ENCODE results near the gene ATP8A2. TPM values are rescaled to one million over a fixed set of nuclear protein-coding genes. Genes with fewer than 3 reads are reported as not detected.

ATP8A2 gene
- total RNA-seq, 3 donors from 2014 or later, result under 0.01 to 1.0 (median under 0.01) TPM

DNA sequence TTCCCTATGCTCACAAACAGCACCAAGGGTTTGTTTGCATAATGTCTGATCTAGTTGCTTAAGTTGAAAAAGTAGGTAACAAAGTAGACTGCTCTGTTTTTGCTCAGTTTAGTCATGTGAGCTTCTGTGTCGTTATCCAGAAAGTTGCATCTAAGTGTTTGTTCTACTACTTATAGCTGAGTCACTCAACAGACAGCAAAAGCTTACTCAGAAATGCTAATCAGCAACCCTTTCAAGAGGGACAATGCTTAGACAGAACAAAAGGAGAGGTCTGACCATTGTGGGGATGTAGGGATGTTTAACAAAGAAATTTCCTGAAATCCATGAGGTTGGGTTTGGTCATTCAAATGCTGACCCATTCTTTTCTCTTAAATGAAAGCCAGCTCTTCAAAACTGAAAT, 106.4 kb downstream of the ATP8A2 start:
- intact Hi-C loops (cut with DNase I; ENCODE audit: low total_unique reads), result no loop called here
- Histone ChIP-seq H3K9me3 (peaks cover 0 to 10% of the 10 kb centered on the region in 2 donors), H3K4me3 (no peak overlapping the region), H3K36me3 (no peaks in the 10 kb centered on the region), H3K27me3 (no peaks in the 10 kb centered on the region), H3K4me1 (no peaks in the 10 kb centered on the region), H3K27ac (no peak overlapping the region)
- TF ChIP-seq CTCF (IDR thresholded peaks at IDR 0.05) (no peak), POLR2AphosphoS5 (IDR thresholded peaks at IDR 0.05) (no peak), POLR2A (IDR thresholded peaks at IDR 0.05) (no peak)
- DNase-seq (ENCODE audit: low spot score in 2 of 2), result no peak

DNA sequence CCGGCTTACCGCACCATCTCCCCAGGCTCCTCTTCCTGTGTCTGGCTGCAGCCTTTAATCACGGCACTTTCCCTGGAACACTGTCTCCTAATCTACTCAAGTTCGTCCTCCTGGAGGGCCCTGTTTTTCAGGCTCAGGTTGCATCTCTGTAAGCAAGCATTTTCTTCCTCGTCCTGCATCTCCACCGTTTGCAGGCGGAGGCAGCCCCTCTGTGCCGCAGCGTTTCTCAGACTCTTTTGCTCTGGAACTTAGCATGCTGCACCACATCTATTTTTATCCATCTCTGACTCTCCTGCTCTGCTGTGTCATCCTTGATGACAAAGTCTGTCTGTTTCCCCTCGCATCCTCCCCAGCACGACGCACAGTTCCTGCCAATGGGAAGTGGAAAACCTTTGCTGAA, 117.5 kb downstream of the ATP8A2 start:
- Histone ChIP-seq H3K36me3 (no peaks in the 10 kb centered on the region), H3K27me3 (peaks cover 0 to 6% of the 10 kb centered on the region in 2 donors), H3K27ac (no peak overlapping the region), H3K4me1 (no peaks in the 10 kb centered on the region), H3K4me3 (no peak overlapping the region), H3K9me3 (no peaks in the 10 kb centered on the region)
- intact Hi-C loops (cut with DNase I; ENCODE audit: low total_unique reads), result no loop called here
- DNase-seq (ENCODE audit: low spot score in 2 of 2), result no peak
- TF ChIP-seq POLR2A (IDR thresholded peaks at IDR 0.05) (no peak), POLR2AphosphoS5 (IDR thresholded peaks at IDR 0.05) (no peak), CTCF (IDR thresholded peaks at IDR 0.05) (no peak)

GRCh38 chr13:25490236-25490635, 118.5 kb downstream of the ATP8A2 start:
- Histone ChIP-seq H3K27ac (no peak overlapping the region), H3K36me3 (no peaks in the 10 kb centered on the region), H3K4me1 (no peaks in the 10 kb centered on the region), H3K4me3 (no peak overlapping the region), H3K9me3 (no peaks in the 10 kb centered on the region), H3K27me3 (peaks cover 0 to 6% of the 10 kb centered on the region in 2 donors)
- no peak for DNase-seq (ENCODE audit: low spot score in 2 of 2)
- TF ChIP-seq CTCF (IDR thresholded peaks at IDR 0.05) (no peak), POLR2A (IDR thresholded peaks at IDR 0.05) (no peak), POLR2AphosphoS5 (IDR thresholded peaks at IDR 0.05) (no peak)
- intact Hi-C loops (cut with DNase I; ENCODE audit: low total_unique reads), result no loop called here

DNA sequence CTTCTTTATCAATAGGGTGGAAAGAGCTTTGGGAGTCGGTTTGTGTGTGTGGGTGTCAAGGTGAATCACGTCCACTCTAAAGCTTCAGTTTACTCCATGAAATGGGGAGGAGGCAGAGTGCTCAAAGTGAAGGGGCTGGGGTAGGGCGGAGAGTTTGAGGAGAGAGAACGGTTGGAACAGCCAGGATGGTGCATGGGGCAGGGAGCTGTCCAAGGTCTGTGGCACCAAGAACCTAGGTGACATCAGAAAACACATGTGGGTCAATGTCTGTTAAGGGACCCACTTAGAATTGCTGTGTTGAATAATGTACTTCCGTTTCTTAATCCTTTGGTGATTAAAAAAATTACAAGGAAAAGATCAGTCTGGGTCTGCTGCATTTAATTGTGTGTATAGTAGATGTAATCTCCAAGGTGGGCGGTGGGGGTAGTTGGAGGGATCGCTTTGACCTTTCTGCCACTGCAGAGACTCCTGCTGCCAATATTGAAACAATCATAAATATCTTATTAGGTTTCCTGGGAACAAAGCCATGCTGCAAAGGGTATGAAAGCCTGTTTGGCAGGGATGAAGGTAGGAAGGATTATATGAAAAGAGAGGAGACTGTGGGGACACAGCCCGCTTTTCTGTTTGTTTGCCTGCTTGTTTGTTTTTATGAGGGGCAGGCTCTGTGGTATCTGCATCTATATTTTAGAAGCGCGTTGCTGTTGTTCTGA, 122.3 kb downstream of the ATP8A2 start:
- Histone ChIP-seq H3K4me3 (no peak overlapping the region), H3K4me1 (no peaks in the 10 kb centered on the region), H3K9me3 (no peaks in the 10 kb centered on the region), H3K27me3 (no peaks in the 10 kb centered on the region), H3K27ac (no peak overlapping the region), H3K36me3 (no peaks in the 10 kb centered on the region)
- TF ChIP-seq POLR2A (IDR thresholded peaks at IDR 0.05) (no peak), CTCF (IDR thresholded peaks at IDR 0.05) (no peak), POLR2AphosphoS5 (IDR thresholded peaks at IDR 0.05) (no peak)
- DNase-seq (ENCODE audit: low spot score in 2 of 2), result no peak
- intact Hi-C loops (cut with DNase I; ENCODE audit: low total_unique reads), result no loop called here

GRCh38 chr13:25494698-25495411, 123.1 kb downstream of the ATP8A2 start:
- H3K9me3 ChIP-seq, result no peaks in the 10 kb centered on the region
- no peak overlapping the region for H3K27ac ChIP-seq
- H3K27me3 ChIP-seq, result no peaks in the 10 kb centered on the region
- intact Hi-C loops (cut with DNase I; ENCODE audit: low total_unique reads), result no loop called here
- no peak for DNase-seq (ENCODE audit: low spot score in 2 of 2)
- H3K4me1 ChIP-seq, result no peaks in the 10 kb centered on the region
- no peak overlapping the region for H3K4me3 ChIP-seq
- no peaks in the 10 kb centered on the region for H3K36me3 ChIP-seq
- no peak for TF ChIP-seq POLR2AphosphoS5 (IDR thresholded peaks at IDR 0.05)
- no peak for TF ChIP-seq POLR2A (IDR thresholded peaks at IDR 0.05)
- TF ChIP-seq CTCF (IDR thresholded peaks at IDR 0.05), result no peak
